ENCODE data around the gene FGF14.
"Not testable (repeated sequence)": the region's sequence is repeated elsewhere in the genome, so short reads cannot be mapped to it uniquely, and the experiment has no call there.

FGF14 gene

DNA sequence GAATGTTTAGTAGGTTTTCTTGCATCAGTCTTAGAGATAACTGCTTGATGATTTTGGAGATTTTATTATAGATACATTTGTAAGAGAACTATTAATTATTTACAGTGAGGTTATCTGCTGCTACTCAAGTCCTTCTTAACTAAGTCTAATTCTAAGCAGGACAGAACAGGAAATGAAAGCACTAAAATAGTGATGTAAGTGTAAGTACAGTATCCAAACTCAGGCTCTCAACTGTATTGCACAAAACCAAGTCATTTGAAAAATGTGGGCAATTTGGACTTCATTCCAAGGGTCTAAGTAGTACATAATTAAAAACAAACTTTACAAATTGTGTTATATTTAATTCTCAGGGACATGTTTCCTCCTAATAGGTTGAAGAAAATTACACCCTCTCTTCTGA, 532.3 kb downstream of the FGF14 start:
- FAIRE-seq (no peak), DNase-seq (ENCODE audit: low spot score) (no peak)

DNA sequence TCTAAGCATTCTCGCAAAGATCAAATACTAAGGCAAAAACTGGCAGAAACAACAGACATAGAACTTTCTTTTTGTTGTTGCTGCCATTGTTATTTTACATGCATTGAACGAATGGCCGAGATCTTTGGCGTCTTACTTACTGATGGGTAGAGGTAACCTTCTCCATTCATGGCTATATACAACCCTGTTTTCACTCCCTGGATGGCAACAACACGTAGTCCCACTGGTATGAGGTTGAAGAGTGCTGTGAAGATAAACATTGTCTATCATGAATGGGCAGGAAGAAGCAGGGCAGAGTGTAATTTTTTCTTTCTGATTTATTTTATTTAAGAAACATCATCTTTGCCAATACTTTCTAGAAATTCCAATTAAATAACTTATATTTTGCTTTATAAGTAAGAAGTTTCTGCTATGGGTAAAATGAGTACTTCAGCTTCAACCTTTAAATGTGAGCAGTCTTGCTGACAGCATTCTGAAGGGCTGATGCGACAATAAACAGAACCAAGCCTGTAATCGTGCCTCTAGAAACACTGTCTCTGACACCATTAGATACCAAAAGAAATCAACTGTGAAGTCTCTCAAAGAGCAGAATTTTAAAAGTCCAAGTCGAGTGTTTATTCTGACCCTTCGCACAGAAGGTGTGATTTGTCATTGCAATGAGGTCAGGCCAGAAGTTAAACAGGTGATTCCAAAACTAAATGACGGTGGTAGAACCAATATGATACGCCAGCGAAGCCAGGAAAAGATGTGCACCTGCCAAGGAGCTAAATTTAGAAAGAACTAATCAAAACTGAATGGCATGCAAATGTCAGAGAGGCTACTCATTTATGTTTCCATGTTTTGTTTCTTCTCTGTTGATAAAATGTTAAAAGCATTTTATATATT, 533.0 kb downstream of the FGF14 start:
- FAIRE-seq (no peak), DNase-seq (ENCODE audit: low spot score) (no peak)

DNA sequence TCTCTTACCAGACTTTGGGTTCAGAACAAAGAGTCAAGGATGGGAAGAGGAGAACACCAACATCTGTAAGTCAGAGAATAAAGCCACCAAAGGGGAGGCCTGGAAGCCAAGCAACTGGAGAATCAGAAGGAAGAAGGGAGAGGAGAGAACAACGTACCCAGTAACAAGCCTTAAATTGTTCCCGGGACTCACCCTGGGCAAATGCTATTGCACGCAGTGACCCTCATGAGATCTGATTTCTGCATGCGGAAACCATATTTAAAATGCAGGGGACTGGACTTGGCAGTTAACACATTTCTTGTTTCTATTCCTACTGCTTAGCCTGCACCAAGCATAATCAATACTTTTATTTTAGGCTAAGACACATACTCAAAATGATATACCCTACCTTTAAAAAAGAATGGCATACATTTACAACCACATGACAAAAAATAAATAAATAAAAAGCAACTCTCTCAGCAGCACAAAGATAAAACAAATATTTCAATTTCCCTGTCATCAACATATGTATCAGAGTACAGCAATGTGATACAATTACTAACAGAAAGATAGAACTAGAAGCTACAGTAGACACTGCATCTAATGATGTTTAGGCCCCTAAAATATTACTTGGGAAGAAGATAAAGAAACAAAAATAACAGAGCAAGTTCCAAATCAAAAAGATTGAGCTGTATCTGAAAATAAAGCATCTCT, 534.8 kb downstream of the FGF14 start:
- DNase-seq (ENCODE audit: low spot score) (no peak), FAIRE-seq (no peak)

DNA sequence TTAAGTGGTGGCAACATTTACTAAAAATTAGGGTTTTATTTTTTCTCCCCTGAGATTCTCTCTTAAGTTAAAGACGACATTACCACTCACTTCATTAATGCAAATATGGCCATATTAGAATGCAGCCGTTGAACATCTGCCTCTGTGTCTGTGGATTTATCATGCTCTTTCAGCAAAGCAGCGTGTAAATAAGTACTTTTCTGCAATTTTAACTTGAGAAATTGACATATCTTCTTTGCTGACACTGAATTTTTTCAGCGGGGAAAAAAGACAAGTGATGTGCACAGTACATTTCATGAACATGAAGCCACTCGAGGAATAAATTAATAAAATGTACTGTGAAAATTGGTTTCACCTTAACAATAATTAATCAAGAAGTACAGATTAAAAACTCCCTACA, 543.0 kb downstream of the FGF14 start:
- FAIRE-seq: no peak
- DNase-seq (ENCODE audit: low spot score): no peak

DNA sequence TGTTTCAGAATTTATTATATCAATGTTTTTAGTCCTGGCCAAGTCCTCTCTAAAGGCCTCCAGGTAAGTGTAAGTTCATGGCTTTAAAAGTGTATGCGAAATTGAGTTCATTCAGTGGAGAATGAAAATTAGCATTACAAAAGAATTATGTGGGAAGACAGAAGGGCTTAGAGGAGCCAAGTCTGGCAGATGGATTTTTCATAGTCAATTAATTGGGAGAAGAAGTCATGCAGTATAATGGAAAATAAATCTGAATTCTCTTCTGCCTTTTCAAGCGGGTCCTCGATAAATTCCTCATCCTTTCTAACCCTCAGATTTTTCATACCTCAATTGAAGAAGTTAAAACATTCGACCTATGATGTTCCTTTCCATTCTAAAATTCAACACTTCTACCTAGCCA, 555.1 kb downstream of the FGF14 start:
- DNase-seq (ENCODE audit: low spot score) (no peak), FAIRE-seq (no peak)

DNA sequence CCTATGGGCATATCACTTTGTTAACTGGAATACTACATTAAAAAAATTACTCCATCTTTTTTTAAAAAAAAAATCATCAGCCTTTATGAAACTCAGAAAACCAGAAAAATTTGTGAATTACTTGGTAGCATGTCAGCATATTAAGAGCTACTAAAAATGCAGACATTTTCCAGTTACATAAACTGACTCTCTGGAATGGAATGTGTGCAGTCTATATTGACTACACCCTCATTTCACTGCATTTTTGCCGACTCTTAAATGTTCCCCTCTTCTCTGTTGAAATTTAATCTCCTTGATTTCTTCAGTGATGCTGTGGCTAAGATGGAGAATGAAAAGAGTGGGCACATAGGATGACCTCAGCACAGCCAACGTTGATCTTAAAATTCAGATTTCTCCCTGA, 555.6 kb downstream of the FGF14 start:
- FAIRE-seq (no peak), DNase-seq (ENCODE audit: low spot score) (no peak)

DNA sequence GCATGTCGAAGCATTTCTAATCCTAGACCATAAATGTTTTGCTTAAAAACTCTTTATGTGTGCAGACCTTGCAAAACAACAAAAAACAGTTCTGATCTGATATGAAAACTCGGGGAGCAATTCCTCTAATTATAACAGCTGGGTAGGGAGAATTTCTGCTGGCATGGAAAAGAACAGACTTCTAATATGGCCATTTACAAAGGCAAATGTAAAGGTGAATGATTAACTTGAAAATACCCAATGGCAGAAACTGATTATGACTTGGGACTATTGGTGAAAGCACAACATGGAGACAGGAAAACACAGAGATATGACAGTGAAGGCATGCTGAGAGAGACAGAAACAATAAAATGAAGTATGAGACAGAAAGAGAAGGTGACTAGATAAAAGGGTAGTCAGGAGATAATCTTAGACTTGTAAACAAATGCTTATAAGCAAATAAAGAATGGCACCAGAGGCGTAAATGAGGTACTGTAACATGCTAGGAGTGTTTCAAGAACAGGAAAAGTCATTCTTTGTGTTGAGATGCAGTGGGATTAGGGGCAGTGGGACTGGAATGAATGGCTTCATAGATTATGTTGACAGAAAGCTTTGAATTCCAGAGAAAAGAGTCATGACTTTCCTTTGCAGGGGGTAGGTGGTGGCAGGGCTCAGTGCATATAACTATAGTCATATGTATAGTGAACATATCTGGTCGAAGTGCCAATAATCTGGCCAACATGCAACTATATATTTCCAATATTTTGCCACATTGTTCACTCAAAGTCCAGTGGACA, 556.4 kb downstream of the FGF14 start:
- FAIRE-seq (no peak), DNase-seq (ENCODE audit: low spot score) (no peak)

DNA sequence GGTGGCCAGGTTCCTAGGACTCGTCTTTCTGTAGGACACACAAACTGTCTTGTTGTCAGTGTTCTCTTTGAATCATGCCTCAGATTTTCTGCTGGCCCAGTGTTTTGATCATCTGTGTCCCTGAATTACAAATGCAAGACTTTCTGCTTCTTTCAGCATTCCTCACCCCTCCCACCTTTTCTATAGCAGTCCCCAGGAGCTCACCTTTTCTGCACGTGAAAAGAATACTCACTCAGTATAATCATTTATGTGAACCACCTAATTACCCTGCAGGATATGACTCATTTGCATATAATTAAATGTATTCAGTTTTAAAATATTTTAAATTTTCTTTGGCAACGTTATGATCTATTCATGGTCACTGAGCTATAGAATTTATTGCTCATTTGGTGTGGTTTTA, 560.1 kb downstream of the FGF14 start:
- DNase-seq (ENCODE audit: low spot score) (no peak), FAIRE-seq (no peak)

DNA sequence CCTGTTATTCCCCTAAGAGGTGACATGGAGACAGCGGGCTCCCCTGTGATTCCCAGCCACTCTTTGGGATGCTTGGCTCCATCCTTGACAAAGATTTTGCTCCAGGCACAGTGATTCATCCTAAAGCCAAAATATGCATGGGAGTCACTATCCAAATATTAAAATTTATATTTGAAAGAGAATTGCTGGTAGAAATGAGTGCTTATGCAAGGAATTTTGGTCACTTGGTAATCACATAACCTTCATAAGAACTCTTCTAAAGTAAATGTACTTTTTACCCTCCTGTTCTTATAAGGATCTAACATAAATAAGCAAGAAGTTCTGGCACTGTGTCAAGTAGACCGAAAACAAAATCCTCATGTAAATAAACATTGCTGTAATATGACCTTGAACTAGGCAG, 563.5 kb downstream of the FGF14 start:
- no peak for FAIRE-seq
- DNase-seq (ENCODE audit: low spot score): no peak

DNA sequence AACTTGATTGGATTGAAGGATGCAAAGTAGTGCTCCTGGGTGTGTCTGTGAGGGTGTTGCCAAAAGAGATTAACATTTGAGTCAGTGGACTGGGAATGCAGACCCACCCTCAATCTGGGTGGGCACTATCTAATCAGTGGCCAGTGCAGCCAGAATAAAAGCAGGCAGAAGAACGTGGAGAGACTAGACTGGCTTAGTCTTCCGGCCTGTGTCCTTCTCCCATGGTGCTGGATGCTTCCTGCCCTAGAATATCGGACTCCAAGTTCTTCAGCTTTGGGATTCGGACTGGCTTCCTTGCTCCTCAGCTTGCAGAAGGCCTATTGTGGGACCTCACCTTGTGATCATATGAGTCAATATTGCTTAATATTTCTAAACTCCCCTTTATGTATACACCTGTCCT, 564.1 kb downstream of the FGF14 start:
- not testable (repeated sequence) for FAIRE-seq; DNase-seq (ENCODE audit: low spot score)

DNA sequence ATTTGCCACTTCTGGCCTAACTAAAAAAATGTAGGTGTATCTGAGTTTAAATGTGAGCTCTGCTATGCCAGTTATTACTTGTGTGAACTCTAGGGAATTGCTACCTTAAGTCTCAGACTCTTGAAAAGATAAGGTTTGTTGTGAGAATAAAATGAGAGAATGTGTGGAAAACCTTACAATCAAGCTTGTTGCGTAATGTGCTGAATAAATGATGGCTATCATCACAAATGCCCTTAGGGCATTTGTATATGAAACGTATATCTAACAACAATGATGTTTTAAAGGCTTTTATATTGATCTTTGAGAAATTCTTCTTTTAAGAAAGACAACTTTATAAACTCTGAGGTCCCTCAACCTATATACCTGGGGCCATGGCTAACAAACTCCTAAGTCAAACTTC, 564.6 kb downstream of the FGF14 start:
- FAIRE-seq (no peak), DNase-seq (ENCODE audit: low spot score) (no peak)

DNA sequence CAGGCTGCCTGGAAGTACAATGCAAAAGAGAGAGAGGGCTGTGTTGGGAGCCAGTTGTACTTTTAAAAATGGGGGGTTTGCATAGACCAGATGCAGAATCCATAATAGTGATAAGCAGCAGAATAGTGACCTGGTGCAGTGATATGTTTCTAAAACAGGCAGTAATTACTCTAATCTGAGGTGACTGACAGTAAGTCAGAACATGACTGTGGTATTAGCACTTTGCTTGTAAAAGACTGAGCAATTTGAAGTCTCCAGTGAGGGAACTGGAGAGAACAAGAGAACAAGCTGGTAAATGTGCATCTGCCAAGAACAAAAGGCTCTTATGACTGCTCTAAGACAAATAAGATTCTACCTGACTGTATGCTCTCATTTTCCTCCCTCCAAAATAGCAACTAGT, 565.9 kb downstream of the FGF14 start:
- DNase-seq (ENCODE audit: low spot score) (no peak), FAIRE-seq (no peak)

DNA sequence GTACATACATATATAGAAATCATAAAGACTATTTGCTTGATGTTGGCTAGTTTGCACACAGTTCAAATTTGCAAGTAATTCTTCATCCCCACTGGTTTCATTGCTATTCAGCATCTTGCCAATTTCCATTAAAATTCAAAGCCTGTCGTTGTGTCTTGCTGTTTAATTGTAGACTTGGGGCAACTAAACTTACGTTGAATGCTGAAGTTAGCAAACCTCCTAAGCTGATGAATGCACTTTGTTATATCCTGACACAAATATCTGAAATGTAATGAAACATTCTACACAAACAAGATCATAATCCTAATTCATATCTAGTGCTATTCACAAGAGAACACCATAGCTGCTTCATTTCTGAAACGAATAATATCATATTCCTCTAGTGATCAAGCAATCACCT, 568.2 kb downstream of the FGF14 start:
- no peak for FAIRE-seq
- no peak for DNase-seq (ENCODE audit: low spot score)

DNA sequence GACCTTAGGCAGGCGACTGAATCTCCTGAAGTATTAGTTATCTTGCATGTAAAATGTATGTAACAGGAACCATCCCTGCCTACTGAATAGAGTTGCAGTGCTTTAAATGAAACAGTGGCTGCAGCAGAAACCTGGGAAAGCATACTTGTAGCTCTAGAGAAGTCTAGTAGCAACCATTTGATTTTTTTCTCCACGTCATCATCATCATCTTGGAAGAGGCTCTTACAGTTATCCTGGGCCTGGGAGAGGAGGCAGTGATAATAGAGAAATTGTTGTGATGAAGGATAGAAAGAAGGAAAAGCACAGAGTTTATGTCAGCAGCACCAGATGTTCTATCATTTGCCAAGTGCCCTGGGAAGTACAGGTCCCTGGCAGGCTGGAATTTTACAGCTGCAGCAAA, 571.8 kb downstream of the FGF14 start:
- DNase-seq (ENCODE audit: low spot score): no peak
- no peak for FAIRE-seq

DNA sequence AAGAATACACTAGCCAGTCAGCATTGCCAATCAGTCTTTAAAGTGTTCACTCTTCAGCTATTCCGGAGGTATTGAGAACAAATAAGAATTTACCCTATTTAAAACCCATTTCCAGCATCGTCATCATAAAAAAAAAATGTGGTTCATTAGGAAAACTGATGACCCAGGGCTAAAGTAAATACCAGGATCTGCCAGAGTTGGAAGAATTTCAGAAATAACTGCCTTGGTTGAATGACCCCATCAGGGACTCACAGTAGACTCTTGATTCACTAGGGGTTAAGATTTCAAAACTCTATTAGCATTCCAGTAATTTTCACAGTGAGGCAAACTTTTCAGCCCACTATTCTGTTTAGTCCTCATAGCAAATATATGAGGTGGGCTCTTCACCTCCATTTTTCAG, 572.4 kb downstream of the FGF14 start:
- DNase-seq (ENCODE audit: low spot score) (no peak), FAIRE-seq (no peak)

DNA sequence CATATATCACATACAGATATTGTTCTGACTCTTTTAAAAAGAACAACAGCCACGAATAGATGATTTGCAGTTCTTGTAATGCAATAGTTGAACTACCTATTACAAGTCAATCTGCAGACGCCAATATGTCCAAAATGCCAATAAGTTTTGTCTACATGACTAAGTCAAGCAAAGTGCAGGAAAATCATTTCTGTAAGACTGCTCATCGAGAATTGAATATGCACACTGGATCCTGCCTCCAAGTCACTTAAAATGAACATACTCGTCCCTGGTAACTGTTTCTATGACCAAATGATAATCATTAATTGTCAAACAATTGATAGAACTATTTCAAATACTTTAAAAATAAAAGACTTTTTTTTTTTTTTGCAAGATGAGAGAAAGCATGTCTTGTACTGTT, 573.7 kb downstream of the FGF14 start:
- FAIRE-seq: no peak
- DNase-seq (ENCODE audit: low spot score): no peak

DNA sequence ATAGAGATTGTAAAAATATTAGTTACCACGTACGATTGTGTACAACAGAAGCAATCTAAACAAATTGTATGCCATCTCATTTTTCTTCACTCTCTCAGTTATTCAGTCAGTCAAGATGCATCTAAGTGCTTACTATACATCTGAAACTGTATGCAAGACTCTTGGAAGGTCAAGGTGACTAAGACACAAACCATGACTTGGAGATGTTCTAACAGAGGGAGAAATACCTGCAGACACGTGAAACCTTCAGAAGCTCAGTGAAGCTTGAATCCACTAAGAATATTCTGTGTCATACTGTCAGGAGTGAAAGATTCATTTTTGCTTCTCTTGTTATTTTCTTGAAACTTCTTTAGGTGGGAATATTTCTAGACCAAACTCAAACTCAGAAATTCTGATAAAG, 584.0 kb downstream of the FGF14 start:
- DNase-seq (ENCODE audit: low spot score) (no peak), FAIRE-seq (no peak)

DNA sequence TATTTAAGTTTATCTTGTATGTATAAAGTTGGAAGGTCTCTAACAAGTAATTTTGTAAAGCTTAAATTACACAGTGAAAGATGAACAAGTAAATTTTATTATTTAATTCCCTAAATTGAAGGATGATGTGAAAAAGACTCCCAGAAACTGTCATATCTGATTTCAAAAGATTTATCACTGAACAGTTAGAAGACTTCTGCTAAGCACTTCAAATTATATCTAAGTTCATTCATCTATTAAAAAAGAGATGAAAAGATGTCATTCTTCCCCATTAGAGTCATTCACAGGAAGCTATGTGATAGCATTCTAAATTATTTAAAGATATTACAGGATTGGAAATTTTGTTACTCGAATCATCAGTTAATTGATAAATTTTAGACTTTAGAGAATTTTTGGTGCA, 590.0 kb downstream of the FGF14 start:
- DNase-seq (ENCODE audit: low spot score): no peak

DNA sequence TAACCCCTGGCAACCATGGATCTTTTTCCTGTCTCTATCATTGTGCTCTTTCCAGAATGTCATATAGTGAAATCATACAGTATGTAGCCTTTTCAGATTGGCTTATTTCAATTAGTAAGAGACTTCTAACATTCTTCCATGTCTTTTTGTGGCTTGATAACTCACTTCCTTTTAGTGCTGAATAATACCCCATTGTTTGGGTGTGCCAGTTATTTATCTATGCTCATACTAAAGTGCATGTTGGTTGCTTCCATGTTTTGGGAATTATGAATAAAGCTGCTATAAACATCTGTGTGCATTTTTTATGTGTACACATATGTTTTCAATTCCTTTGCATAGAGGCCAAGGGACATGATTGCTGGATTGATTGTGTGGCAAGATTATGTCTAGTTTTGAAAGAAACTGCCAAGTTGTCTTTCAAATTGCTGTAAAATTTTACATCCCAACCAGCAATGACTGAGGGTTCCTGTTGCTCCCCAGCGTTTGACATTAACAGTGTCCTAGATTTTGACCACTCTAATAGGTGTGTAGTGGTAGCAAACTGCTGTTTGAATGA, 590.5 kb downstream of the FGF14 start:
- FAIRE-seq (no peak), DNase-seq (ENCODE audit: low spot score) (no peak)

More for the DNA sequence above, 590.0 kb downstream of the FGF14 start:
- FAIRE-seq: no peak

DNA sequence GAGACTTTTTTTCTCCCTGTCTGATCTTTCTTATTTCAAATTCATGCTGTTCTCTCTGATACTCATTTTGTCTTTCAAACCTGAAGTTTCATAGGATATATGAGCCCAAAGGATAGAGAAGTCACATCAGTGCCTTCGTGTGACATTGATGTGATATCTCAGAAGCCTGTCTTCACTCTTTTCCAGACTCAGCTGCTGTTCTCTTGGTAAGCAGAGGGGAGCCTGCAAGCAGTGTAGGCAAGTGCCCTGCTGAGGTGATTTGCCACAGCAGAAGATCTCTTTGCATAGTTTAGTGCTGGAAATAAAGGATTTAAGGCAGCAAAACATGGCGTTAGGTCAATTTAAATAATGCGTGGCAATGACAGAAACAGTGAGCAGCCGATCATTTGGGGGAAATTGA, 602.7 kb downstream of the FGF14 start:
- DNase-seq (ENCODE audit: low spot score) (no peak), FAIRE-seq (no peak)

DNA sequence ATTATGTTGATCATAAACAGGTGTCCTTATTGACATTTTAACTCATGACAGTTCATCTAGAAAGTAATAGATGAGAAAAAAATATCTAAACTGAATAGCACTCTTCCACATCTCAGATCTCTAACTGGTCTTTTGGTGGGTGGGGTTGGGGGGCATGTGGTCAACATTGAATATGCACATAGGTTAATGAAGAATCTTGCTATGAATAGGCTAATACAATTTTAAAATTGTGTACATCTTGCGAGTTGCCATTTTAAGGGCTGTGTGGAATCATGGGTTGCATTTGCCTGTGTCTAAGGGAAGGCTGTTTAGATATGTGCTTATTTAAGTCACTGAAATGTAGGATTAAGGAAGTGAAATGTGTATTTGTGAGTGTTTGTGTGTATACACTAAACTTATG, 603.4 kb downstream of the FGF14 start:
- DNase-seq (ENCODE audit: low spot score): no peak
- no peak for FAIRE-seq

DNA sequence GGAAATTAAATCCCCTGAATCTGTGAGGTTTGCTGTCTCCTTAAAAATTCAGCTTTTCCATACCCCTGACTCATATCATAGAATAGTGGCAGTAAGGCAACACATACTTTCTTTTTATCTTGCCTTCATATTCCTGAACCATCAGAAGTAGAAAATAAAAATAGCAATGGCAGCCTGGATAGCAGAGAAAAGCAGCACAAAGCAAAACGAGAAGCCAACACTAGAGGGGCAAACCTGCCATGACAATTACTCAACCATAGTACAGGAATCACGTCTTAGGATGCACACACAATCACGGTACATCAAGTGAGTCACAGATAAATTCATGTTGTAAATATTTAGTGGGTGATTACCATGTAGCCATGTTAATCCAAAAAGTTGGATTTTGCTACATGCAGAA, 606.4 kb downstream of the FGF14 start:
- DNase-seq (ENCODE audit: low spot score) (no peak), FAIRE-seq (no peak)
